HG03565 (cell line): ENCODE measurements around the gene TMEM196.

Experiments used
- ATAC-seq: cut with Tn5 transposase; IDR thresholded peaks from one replicate; pipeline ENCODE4 v1.9.1; 2021; ENCODE audit warnings: mild to moderate bottlenecking, moderate library complexity; ENCODE audit not compliant: unreplicated experiment

The TMEM196 gene

DNA sequence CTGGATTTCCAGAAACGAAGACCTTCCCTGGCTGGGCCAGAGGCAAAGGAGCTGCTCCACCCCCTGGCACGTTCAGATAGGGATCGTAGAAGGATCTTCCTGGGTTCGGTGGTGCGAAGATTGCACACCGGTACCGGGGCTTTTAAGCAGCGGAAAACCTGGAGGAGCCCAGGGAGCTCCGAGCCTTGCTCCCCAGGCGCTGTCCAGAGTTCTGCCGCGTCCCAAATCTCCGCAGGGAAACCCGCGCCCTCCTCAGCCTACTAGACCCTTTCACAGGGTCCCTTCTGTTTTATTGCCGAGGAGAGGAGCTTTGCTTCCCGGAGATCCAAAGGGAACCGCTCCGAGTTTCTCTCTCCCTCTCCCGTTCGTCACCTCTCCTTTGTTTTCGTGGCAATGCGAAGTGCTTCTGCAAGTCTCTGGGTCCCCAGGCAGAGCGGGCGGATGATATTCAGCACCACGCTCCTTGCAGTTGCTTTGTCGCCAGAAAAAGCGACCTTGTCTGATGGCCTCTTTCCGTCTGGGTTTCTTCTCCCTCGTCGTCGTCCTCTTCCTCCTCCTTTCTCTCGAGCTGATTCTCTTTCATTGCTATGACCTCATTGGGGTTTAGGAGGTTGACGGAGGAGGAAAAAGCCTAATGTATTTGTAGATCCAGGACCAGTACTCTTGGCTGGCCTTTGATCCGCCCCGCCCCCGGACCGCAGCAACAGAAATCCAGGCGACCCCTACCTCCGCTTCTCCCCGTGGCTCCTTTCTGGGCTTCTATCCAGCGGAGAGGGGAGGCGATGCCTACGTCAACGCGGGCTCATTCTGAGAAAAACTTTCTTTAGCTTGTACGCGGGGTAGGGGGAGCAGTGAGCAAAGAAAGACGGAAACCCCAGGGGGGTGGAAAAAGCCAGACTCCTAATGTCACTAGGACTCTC is at the start of gene TMEM196:
Gene TMEM196, minus strand, starts transcription at position 777 of the 920 bp plus-strand sequence. CDS start 921 bp downstream, outside the sequence.
- no peak for ATAC-seq

DNA sequence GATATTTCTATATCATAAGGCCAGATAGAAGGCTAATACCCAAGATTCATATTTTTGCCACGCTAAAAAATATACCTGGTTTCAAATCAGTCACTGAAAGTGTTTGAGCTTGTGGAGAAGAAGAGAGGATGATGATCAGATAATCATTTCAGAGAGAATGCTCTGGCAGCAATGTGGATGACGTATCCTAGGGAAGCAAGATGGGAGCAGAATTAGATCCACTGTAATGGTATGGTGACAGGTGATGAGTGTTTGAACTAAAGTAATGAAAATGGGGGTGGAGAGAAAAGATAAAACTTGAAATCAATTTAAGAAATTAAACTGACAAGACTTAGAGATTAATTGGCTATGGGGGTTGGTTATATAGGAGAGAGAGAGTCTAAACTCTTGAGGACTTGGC is 42.7 kb upstream of the TMEM196 start:
- no peak for ATAC-seq

DNA sequence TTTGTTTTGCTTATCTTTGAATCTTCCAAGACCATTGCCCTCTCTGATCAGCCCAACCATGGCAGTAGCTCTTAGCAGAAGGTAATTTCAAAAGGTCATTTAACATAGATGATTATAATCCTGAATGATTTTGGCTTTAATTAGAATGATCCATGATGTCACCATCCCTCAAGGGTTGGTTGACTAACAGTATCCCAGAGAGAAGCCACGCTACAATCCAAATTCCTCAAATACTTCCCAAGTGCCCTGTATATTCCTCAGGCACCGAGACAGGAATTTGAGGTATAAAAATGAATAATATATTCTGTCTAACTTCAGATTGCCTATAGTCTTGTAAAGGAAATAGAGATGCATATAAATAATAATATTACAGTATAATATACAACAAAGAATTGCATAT is 42.1 kb upstream of the TMEM196 start:
- no peak for ATAC-seq

DNA sequence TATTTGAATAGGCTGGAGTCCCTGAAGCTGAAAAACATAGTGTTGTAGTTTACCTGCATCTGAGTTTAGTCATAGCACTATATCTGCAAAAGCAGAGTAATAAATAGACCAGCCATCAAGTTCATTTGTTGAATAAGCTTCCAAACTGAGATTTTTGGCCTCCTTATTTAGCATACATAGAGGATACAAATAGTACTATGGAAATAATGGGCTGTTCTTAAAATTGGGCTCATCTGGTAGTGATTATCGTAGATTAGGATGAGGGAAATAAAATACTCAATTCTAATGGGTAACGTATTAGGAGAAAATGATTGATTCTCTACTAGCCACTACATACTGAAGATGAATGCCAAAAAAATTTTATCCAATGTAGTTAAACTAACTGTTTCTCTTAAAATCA is 41.4 kb upstream of the TMEM196 start:
- ATAC-seq = no peak

DNA sequence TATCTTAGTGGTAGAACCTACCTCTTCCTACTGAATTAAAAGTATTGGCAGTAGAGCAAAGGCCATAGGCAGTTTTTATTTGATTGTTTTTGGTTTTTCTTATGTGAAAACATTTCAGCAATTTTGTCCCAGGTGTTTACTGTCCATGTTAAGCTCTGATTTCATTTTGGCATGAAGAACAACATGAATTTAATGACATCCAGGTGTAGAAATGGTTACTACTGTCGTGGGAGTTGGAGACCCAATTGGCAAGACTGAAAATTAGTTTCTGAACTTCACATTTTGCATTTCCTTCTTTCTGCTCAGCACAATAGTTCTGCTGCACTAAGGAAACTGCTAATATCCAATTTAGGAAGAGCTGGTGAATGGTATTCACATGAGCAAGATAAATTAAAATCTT is 38.0 kb upstream of the TMEM196 start:
- ATAC-seq = no peak

DNA sequence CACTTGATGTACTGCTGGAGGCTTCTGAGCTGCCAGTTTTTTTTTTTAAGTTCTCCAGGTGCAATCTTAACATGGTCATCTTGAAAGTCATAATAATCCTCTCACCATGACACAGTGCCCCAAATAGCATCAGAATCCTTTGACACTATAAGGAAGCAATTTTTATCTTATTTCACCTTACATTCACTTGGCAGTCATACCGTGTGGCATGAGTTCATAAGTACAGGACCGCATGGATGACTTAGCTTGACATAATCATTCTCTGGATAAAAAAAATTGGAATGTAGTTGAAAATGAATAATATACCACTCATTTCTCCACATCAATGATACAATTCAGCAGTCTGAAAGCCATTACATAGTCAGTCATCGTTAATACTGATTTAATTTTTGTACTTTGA is 25.6 kb upstream of the TMEM196 start:
- no peak for ATAC-seq

DNA sequence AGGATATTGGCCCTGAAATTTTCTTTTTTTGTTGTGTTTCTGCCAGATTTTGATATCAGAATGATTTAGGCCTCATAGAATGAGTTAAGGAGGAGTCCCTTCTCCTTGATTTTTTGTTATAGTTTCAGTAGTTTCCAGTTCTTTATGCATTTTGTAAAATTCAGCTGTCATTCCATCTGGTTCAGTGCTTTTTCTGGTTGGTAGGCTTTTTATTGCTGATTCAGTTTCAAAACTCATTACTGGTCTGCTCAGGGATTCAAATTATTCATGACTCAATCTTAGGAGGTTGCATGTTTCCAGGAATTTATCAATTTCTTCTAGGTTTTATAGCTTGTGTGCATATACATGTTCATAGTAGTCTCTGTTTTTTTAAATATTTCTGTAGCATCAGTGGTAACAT is 10.1 kb upstream of the TMEM196 start:
- ATAC-seq = no peak

DNA sequence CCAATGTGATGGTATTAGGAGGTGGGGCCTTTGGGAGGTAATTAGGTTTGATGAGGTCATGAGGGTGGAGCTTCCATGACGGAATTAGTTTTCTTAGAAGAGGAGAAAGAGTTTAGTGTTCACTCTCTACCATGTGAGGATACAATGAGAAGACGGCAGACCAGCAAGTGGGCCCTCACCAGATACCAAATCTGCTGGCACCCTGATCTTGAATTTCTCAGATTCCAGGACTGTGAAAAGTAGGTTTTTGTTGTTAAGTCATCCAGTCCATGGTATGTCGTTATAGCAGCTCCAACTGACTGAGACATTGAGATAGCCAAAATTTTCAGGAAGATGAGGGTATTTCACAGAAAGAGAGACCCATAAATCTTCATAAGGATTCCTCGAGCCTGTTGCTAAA is 3.6 kb upstream of the TMEM196 start:
- ATAC-seq = no peak

DNA sequence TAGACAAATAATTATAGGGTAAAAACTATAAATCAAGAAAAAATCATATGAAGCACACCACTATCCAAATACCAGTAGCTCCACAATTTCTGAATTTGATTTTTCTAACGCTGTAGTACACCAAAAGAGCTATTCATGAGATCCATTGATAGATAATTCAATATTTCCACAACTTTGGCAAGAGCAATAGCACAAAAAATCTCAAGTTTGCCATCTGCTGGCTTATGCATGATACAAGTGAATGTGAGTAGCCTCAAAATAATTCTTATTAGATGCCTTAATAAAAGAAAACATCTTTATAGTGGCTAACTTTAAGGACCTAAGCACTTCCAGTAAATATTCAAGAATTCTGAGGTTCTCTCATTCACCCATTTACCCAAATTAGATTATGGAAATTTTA is 2.2 kb upstream of the TMEM196 start:
- no peak for ATAC-seq

DNA sequence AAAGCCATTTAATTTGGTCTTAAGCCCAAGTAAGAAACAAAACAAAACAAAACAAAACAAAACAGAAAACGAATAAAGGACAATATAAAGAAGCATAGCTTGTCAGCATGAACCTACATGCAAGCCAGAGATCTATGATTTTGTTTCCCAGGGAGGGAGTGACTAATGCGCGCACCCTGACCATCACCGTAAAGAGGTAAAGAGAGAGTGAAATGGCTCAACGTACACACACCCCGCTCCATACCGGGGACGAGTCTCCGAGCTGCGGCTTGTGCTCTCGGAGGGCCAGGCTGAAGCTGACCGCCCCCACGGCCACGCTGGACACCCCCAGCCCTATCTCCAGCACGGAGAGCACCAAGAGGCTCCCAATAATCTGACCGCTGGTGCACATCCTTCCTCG is 1.1 kb downstream of the TMEM196 start:
- ATAC-seq = no peak

DNA sequence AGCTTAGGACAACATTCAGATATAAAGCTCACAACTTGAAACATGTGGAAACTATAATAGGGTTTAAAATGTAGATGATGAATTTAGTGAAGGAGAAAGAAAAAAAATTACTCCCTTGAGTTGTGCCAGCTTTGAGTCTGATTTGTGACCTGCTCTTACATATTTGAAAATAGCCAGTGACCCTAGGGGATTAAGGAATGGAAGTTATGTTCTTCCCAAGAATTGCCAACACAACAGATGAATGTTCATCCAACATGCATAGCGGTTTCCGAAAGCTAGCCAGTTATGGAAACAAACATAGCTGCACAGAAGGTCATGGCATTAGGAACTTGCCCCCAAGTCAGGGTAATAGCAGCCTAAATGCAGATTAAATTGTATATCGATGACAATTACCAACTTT is 10.8 kb downstream of the TMEM196 start:
- ATAC-seq = no peak

DNA sequence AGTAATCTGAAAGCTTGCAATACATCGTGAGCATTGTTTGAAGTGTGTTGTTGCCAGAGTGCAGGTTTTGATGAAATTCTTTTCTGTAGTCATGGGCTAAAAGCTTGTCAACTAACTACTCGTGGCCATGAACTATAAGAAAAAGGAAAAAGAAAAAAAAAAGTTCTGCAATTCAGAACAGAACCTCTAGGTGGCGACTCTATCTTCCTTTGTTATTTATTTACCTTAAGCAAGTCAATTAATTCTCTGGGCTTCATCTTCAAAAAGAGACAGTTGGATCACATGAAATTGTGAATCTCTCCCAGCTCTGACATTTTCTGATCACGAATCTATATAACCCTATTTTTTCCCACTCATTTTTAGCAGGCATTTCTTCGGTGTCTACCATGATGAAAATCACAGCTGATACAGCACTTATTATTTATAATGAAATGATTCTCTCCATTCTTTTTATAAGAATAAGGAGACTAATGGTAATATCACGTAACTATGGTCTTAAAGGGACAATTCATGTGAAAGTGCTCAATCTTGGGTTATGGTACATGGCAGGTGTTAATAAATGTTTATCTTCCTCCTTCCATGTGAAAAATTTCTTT is 18.8 kb downstream of the TMEM196 start:
- peak; percentile 32 for ATAC-seq

DNA sequence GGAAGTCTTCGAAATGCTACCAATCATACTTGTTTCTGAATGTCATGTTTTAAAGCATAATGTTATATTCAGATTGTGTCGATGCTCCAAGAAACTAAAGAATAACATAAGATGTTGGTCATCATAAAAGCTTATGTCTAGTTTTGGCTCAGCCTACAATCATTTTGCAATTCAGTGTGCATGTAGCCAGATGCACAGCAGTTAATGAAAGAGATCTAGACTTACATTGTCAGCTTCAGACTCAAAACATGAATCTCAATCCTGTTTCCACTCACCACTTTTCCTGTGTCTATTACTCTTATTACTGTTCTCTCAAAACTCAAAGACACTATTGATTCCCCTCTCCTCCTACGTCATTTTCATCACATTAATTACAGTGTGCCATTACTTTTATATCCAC is 21.4 kb downstream of the TMEM196 start:
- no peak for ATAC-seq

DNA sequence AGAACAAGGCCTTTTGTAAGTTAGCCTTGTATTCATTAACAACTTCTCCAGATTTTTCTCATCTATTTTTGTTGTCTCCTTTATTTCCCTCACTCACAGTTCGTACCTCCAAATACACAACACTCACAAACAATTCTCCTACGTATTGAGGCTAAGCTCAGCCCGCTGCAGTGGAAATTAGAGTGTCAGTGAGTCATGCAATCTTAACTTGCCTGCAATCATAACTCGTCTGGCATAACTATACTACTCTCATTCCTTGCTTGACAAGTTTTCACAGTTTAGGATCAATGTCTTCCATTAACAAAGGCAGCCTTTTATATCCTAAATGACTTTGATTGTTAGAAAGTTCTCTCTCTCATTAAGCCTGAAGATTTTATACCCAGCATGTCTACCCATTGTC is 23.8 kb downstream of the TMEM196 start:
- ATAC-seq = no peak

DNA sequence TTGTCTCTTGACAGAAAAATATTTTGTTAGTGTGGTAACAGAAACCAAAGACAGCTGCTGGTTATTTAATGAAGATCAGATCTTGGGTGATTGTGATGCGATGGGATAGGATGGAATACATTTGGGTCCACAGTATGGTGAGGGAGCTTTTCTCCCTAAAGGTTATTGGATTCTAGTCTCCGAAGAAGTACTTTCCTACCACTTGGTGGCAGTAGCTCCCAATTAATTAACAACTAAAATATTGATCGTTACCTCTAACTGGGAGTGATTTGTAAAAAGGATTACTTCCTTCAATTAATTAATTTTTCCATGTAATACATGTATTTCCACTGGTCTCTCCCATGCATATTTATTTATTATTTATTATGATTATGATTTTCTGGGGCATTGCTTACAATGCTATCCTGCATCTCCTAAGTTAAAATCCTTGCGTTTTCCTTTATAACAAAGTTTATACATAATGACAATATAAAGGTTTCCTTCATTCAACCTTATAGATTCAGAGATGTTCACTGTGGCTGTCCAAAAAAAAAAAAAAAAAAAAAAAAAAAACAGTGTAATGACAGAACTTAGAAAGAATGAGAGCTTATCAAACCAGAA is 25.6 kb downstream of the TMEM196 start:
- ATAC-seq = no peak

DNA sequence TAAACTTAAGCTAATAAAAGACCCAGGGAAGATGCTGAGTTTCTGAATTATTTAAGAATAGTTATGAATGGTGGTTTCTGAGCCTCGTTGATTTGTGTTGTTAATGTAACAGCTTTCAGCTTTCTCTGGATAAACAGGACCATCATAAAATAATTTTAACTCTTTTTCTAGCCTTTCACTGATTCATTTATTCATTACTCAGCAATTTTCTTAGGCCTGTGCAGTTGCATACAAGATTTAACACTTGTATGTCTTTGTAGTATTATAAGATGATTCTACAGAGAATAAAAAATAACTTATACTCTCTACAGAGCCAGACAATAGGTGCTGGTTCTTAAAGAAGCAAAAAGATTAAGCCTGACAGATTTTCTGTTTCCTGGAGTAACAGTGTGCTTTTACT is 29.3 kb downstream of the TMEM196 start:
- ATAC-seq = no peak

DNA sequence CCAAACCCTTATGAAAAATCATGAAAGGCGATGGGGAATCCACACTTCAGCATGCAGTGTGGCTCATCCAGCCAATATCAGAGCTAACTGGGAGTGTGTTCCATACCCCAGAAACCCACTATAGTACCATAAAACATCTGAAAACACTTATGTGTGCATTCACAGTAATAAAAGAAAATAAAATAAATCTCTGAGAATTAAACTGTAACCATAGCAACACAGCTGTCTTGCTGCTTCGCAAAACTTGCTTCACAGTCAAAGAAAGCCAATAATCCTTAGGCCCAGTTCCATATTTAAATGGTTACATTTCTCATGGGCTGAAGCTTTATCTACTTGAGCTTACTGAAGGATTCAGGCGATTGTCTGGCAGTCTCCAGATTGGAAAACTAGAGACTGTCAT is 44.7 kb downstream of the TMEM196 start:
- ATAC-seq = no peak

DNA sequence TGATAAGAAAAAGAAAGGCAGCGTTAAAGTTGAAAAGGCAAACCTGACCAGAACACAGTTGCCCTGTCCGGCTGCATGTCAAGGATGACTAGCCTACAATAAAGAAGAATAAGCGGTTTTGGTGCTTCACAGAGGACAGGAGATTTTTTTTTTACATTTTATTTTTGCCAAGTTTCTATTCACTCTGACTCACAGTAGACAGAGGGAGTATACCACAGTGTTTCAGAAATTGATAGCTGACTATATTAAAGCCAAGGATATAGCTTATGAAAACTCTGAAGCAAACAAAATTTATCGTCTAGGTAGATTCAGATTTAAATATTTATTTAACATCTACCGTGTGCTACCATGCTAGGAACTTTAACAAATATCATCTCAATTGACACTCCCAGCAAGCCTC is 47.6 kb downstream of the TMEM196 start:
- ATAC-seq = no peak

DNA sequence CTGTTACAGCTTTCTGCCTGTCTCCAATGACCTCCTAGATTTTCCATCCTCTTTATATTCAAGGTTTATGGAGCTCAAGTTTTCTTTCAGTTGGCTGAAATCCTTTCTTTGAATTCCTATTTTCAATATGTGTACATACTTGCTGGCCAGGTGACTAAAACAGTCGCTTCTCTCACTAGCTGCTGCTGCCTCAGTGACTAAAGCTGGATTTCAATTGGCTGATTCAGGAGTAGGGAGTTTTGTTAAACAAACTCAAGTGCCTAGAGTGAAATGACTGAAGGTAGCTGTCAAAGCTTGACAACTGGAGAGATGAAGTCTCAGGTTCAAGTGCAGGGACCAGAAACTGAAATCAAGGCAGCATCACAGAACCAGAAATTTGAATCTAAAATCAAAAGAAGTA is 57.9 kb downstream of the TMEM196 start:
- no peak for ATAC-seq

DNA sequence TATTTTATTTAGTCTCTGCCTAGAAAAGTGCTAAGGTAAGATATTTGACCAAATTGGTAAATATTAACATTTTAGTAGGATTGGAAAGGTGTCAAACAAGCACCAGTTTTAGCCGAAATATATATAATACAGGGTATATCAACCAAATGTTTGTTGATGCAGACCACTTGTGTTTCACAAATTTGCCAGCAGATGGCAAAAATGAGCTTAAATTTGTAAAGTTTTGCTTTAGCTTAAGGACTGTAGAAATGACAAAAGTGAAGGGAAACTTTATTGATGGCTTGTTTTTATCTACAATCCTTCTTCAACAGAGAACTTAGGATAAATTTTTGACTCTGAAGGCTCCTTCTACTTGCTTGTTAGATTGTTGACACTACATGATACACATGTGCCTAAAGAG is 59.7 kb downstream of the TMEM196 start:
- peak; percentile 19 for ATAC-seq

DNA sequence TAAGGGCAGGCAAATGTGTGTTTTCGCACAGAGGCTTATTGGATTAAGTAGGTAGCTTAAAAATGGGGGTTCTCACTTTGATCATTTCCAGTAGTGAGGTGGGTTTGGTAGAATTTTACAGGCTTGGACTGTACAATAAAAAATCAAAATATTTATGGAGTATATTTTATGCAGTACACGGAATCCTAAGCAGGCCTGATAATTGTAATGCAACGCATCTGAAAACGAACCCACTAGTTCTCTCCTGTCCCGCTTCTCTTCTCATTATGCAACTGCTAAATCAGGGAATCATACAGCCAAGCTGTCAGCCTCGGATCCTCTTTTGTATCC is 64.2 kb downstream of the TMEM196 start:
- no peak for ATAC-seq
